ENCODE results near the gene FGD4. TPM values are rescaled to one million over a fixed set of nuclear protein-coding genes. Genes with fewer than 3 reads are reported as not detected.

Gene FGD4
- total RNA-seq (2011; cell fraction: chromatin; rRNA removed; ENCODE audit: low replicate concordance) = 0.88 and 1.0 TPM in 2 replicates
- total RNA-seq (2011; cell fraction: nucleolus; rRNA removed) = 0.26 and 0.33 TPM in 2 replicates
- total RNA-seq (2011; cell fraction: nucleoplasm; rRNA removed) = 0.22 and 0.76 TPM in 2 replicates
- total RNA-seq (2014; rRNA removed) = 0.05 and 0.78 TPM in 2 replicates
- 0.35 and 0.51 TPM in 2 replicates for total RNA-seq (2014; rRNA removed; fragmentation: Illumina TruSeq; extraction: Trizol)
- 0.19 and 0.36 TPM in 2 replicates for total RNA-seq (2015; rRNA removed; fragmentation: Illumina TruSeq; extraction: Trizol)
- total RNA-seq (2021) = 0.22 and 0.83 TPM in 2 replicates
- polyA plus RNA-seq (2011; rRNA removed) = 0.46 and 1.2 TPM in 2 replicates
- 0.16 and 0.34 TPM in 2 replicates for polyA plus RNA-seq (2011; cell fraction: cytosol; rRNA removed)
- 0.20 and 1.1 TPM in 2 replicates for polyA plus RNA-seq (2011; cell fraction: nucleus; rRNA removed)
- polyA plus RNA-seq (2012) = 0.14 and 0.22 TPM in 2 replicates
- polyA plus RNA-seq (2014; fragmentation: Illumina TruSeq; extraction: Trizol) = 0.21 and 0.27 TPM in 2 replicates
- under 1 TPM; 0.08 to 0.10 TPM for polyA plus RNA-seq (2014; fragmentation: Nextera tagmentation; extraction: Ambion mirVana)
- 0.03 and 0.44 TPM in 2 replicates for polyA plus RNA-seq (2014; rRNA removed)
- 1.1 and 4.9 TPM in 2 replicates for polyA minus RNA-seq (2011; rRNA and poly(A)+ RNA removed)
- polyA minus RNA-seq (2011; cell fraction: cytosol; rRNA and poly(A)+ RNA removed) = 1.9 TPM in 1 of 2 replicates, not detected in the other
- polyA minus RNA-seq (2011; cell fraction: nucleus; rRNA and poly(A)+ RNA removed) = 0.13 and 2.7 TPM in 2 replicates
- Bru-seq, nascent RNA = percentile 35 among the genes with signal in this experiment
- percentile 38 among the genes with signal in this experiment for BruChase-seq, experiment 1, labeled RNA remaining after a 2-hour chase
- BruChase-seq, experiment 2, labeled RNA remaining after a 6-hour chase = percentile 39 among the genes with signal in this experiment
- long read RNA-seq, experiment 1, partial matches to known transcripts = 0 of 1 reads
- long read RNA-seq, experiment 1, other reads (novel, unspliced or antisense) = 1 of 1 reads
- long read RNA-seq, experiment 2 = 0 reads
- long read RNA-seq, experiment 3, partial matches to known transcripts = 0 of 1 reads
- long read RNA-seq, experiment 3, other reads (novel, unspliced or antisense) = 1 of 1 reads

DNA sequence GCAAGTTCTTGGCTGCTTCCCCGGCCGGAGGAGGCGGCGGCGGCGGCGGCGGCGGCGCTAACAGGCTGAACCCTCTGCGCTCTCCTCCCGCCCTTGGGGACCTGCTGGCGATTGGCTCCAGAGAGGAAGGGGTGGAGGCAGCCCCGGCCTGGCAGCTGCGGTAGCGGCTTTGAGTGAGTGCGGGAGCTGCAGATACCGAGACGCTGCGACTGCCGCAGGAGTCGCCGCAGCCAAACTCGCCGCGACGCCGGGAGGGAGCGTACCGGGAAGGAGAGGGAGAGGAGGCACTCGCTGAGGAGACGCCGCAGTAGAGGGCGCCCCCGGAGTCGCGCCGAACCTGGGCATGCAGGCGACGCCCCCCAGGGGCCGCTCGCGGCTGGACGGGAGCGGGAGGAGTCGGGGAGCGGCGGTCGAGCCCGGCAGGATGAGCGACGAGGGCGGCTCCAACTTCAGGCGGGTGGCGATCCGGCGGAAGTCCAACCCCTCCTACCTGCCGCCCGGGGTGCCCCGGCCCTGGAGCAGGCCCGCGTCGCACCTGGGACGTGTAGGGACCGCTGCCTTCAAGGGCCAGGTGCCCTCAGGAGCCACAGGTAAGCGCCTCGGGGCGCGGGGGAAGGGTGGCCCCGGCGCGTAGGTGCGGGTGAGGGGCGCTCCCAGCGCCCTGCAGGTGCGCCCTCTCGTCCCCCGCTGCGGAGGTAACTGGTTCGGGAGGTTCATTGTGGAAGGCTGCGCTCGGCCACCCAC lies at the start of gene FGD4:
FGD4 (plus strand) TSS at position 189 of the 744 bp plus-strand sequence.
- H3K9ac ChIP-seq (ENCODE audit: insufficient read depth in 1 of 2, low read depth in 2 of 2, low read length in 2 of 2) = peak within 1 kb of the TSS; percentile 39 to 88; a peak in 3 of 4 replicates
- BruUV-seq (replicated peaks) = no TSS peak
- no peaks in the 10 kb centered on the region for H3K36me3 ChIP-seq (ENCODE audit: control insufficient read depth, insufficient read depth, low read length)
- DNase-seq (ENCODE audit: extremely low read depth in 1 of 4, low spot score in 3 of 4) = peak; percentile 68 to 83 (median 73)
- POLR2A ChIA-PET = interaction anchor here (0.6 to 1.5 kb wide), 5 partner anchors 9 to 353 kb away, joined by 3 to 4 read pairs (median 3); no protein-coding TSS in a partner anchor
- no peaks in the 10 kb centered on the region for H4K20me1 ChIP-seq (replicated peaks; ENCODE audit: control insufficient read depth, insufficient read depth, low read length)
- in situ Hi-C loops (cut with MboI) = no loop called here
- H3K4me1 ChIP-seq (replicated peaks in 1 of 2; ENCODE audit: control insufficient read depth in 2 of 2, insufficient read depth in 2 of 2, low read length in 2 of 2) = peaks cover 4 to 14% of the 10 kb centered on the region in 2 experiments; a peak in 4 of 5 replicates
- H2AFZ ChIP-seq (ENCODE audit: low read depth, low read length) = peak within 1 kb of the TSS; percentile 92
- peaks cover 2 to 23% of the 10 kb centered on the region in 2 experiments; a peak in 4 of 5 replicates for H3K27me3 ChIP-seq (ENCODE audit: control insufficient read depth in 2 of 2, insufficient read depth in 2 of 2, low read length in 2 of 2)
- CTCF ChIA-PET (ENCODE audit: low intra/inter-chr PET ratio) = interaction anchor here (0.6 kb wide), 2 partner anchors 8 to 339 kb away, joined by 3 read pairs; no protein-coding TSS in a partner anchor
- H3K9me3 ChIP-seq (replicated peaks; ENCODE audit: control insufficient read depth, insufficient read depth, low read depth, low read length) = no peaks in the 10 kb centered on the region
- FAIRE-seq = no peak
- ATAC-seq = peak; percentile 95
- H3K4me3 ChIP-seq = peak within 1 kb of the TSS; percentile 57
- no peak within 1 kb of the TSS for H3K27ac ChIP-seq (ENCODE audit: extremely low read depth, low read depth, low read length)
- intact Hi-C loops (cut with micrococcal nuclease) = loop anchor here (5.0 kb wide), 1 partner anchor 32 kb away; no protein-coding TSS in a partner anchor
- no peaks in the 10 kb centered on the region for H3K9me1 ChIP-seq (ENCODE audit: control insufficient read depth, insufficient read depth, low read length)
- WGBS (ENCODE audit: insufficient coverage, low coverage, missing lambda C conversion rate) = 4% methylated on average over 37 of the region's 82 CpGs
- no peaks in the 10 kb centered on the region for H3K79me2 ChIP-seq (ENCODE audit: control insufficient read depth, insufficient read depth, low read length)
- peak within 1 kb of the TSS; percentile 78 for H3K4me2 ChIP-seq (ENCODE audit: insufficient read depth, low read length)
- no peak for TF ChIP-seq ZNF143 (CRISPR knock-in tag; IDR thresholded peaks at IDR 0.05)
- TF ChIP-seq BRF2 (IDR thresholded peaks at IDR 0.05; ENCODE audit: borderline replicate concordance, insufficient read depth, insufficient read length) = no peak
- TF ChIP-seq PHF8 (IDR thresholded peaks at IDR 0.05; ENCODE audit: borderline replicate concordance, low read length) = peak; percentile 38; the same call in 1 of the 2 replicates
- no peak for TF ChIP-seq HBP1 (CRISPR knock-in tag; IDR thresholded peaks at IDR 0.05)
- peak; percentile 79 for TF ChIP-seq CXXC5 (CRISPR knock-in tag; IDR thresholded peaks at IDR 0.05)
- TF ChIP-seq HMG20B (CRISPR knock-in tag; IDR thresholded peaks at IDR 0.05) = no peak
- TF ChIP-seq CEBPG (CRISPR knock-in tag; IDR thresholded peaks at IDR 0.05) = no peak
- TF ChIP-seq CEBPG (tag; conservative IDR thresholded peaks at IDR 0.05 in 1 of 2, IDR thresholded peaks at IDR 0.05 in 1 of 2) = no peak
- no peak for TF ChIP-seq GABPB2 (CRISPR knock-in tag; conservative IDR thresholded peaks at IDR 0.05)
- TF ChIP-seq ARHGAP35 (IDR thresholded peaks at IDR 0.05; ENCODE audit: partially characterized antibody) = no peak
- no peak for TF ChIP-seq U2AF1 (optimal IDR thresholded peaks at IDR 0.05; ENCODE audit: low read depth, low read length)
- TF ChIP-seq FUS (optimal IDR thresholded peaks at IDR 0.05; ENCODE audit: low read depth, low read length) = no peak

Measured in K562 (cell line).